GM12801 (cell line): ENCODE measurements around the gene OR5C1.

Source experiments
- CTCF ChIP-seq: IDR thresholded peaks from one replicate; pipeline ENCODE4 v1.5.1; 2011; ENCODE audit warnings: control low read depth; ENCODE audit not compliant: insufficient read length; ENCODE audit errors: extremely low read depth

Gene OR5C1

GRCh38 chr9:122780026-122780425 lies 8.7 kb upstream of the OR5C1 start:
- TF ChIP-seq CTCF, result no peak

- TF ChIP-seq CTCF, result no peak
Observed at GRCh38 chr9:122781671-122782070, 7.1 kb upstream of the OR5C1 start.

GRCh38 chr9:122785269-122785668 lies 3.5 kb upstream of the OR5C1 start:
- no peak for TF ChIP-seq CTCF

- TF ChIP-seq CTCF, result no peak
Observed at GRCh38 chr9:122786338-122786737, 2.4 kb upstream of the OR5C1 start.

- no peak for TF ChIP-seq CTCF
Observed at GRCh38 chr9:122789256-122790046, 718 bp downstream of the OR5C1 start.

GRCh38 chr9:122791872-122792669 lies 3.3 kb downstream of the OR5C1 start:
- TF ChIP-seq CTCF, result no peak

- no peak for TF ChIP-seq CTCF
Observed at GRCh38 chr9:122797316-122798063, 8.8 kb downstream of the OR5C1 start.
